Articular chondrocyte of knee joint (primary cell): ENCODE results near the gene PCDHGA5. TPM values are rescaled to one million over a fixed set of nuclear protein-coding genes. Genes with fewer than 3 reads are reported as not detected.

Source experiments
- total RNA-seq: library from RNA; depleted of rRNA; stranded (reverse); fragments of >200 nt; gene quantifications from 2 replicates; pipeline ENCODE4 v1.2.3, GENCODE V29; 2012

PCDHGA5 gene
- total RNA-seq, 1 donor: 6.5 TPM

GRCh38 chr5:141397756-141398551 lies 34.0 kb downstream of the PCDHGA5 start, which contains the start of gene PCDHGB5:
Gene PCDHGB5, plus strand, starts transcription at chr5:141397947. Its CDS starts 181 bp downstream, at chr5:141398128.

GRCh38 chr5:141402553-141403243 lies 38.7 kb downstream of the PCDHGA5 start, which contains the start of gene PCDHGA9:
Gene PCDHGA9, plus strand, starts transcription at chr5:141402778. Its CDS starts 175 bp downstream, at chr5:141402953.

GRCh38 chr5:141407790-141408505 lies 44.0 kb downstream of the PCDHGA5 start, which contains the start of gene PCDHGB6:
Gene PCDHGB6, plus strand, starts transcription at chr5:141408021. Its CDS starts 182 bp downstream, at chr5:141408203.

GRCh38 chr5:141412854-141413539 lies 49.0 kb downstream of the PCDHGA5 start, which contains the start of gene PCDHGA10:
Gene PCDHGA10, plus strand, starts transcription at chr5:141412987. Its CDS starts 189 bp downstream, at chr5:141413176.

Other genes starting within 250 kb of the PCDHGA5 start
- 1.8 and 2.1 TPM in 2 replicates for gene PCDHB4, start 242.3 kb upstream of the PCDHGA5 start, total RNA-seq
- gene PCDHB5, start 229.0 kb upstream of the PCDHGA5 start, total RNA-seq: 2.9 and 3.6 TPM in 2 replicates
- 0.65 and 0.97 TPM in 2 replicates for gene PCDHB6, start 214.1 kb upstream of the PCDHGA5 start, total RNA-seq
- gene PCDHB7, start 191.5 kb upstream of the PCDHGA5 start, total RNA-seq: 2.0 and 2.5 TPM in 2 replicates
- gene PCDHB8, start 186.4 kb upstream of the PCDHGA5 start, total RNA-seq: 0.52 and 1.1 TPM in 2 replicates
- 3.1 and 4.4 TPM in 2 replicates for gene PCDHB16, start 181.8 kb upstream of the PCDHGA5 start, total RNA-seq
- gene PCDHB9, start 177.0 kb upstream of the PCDHGA5 start, total RNA-seq: 0.91 and 2.3 TPM in 2 replicates
- 2.2 and 2.5 TPM in 2 replicates for gene PCDHB10, start 171.8 kb upstream of the PCDHGA5 start, total RNA-seq
- 1.4 and 1.7 TPM in 2 replicates for gene PCDHB11, start 164.5 kb upstream of the PCDHGA5 start, total RNA-seq
- 1.0 and 1.3 TPM in 2 replicates for gene PCDHB12, start 155.4 kb upstream of the PCDHGA5 start, total RNA-seq
- gene PCDHB13, start 150.2 kb upstream of the PCDHGA5 start, total RNA-seq: 2.7 and 4.0 TPM in 2 replicates
- 3.8 and 4.4 TPM in 2 replicates for gene PCDHB14, start 140.8 kb upstream of the PCDHGA5 start, total RNA-seq
- 1.7 and 1.9 TPM in 2 replicates for gene PCDHB15, start 118.8 kb upstream of the PCDHGA5 start, total RNA-seq
- gene SLC25A2, start 60.1 kb upstream of the PCDHGA5 start, total RNA-seq: 0.32 and 0.39 TPM in 2 replicates
- gene TAF7, start 43.4 kb upstream of the PCDHGA5 start, total RNA-seq: 61.7 and 84.2 TPM in 2 replicates
- gene PCDHGA1, start 33.6 kb upstream of the PCDHGA5 start, total RNA-seq: 1.4 and 1.9 TPM in 2 replicates
- gene PCDHGA2, start 25.4 kb upstream of the PCDHGA5 start, total RNA-seq: 4.7 and 4.9 TPM in 2 replicates
- gene PCDHGA3, start 20.3 kb upstream of the PCDHGA5 start, total RNA-seq: 3.7 and 6.2 TPM in 2 replicates
- gene PCDHGB1, start 14.1 kb upstream of the PCDHGA5 start, total RNA-seq: 4.1 and 6.1 TPM in 2 replicates
- 6.7 and 8.9 TPM in 2 replicates for gene PCDHGA4, start 9.1 kb upstream of the PCDHGA5 start, total RNA-seq
- 6.5 and 6.8 TPM in 2 replicates for gene PCDHGB2, start 4.2 kb upstream of the PCDHGA5 start, total RNA-seq
- 8.4 and 8.6 TPM in 2 replicates for gene PCDHGB3, start 6.1 kb downstream of the PCDHGA5 start, total RNA-seq
- gene PCDHGA6, start 9.7 kb downstream of the PCDHGA5 start, total RNA-seq: 7.8 and 10.4 TPM in 2 replicates
- gene PCDHGA7, start 18.6 kb downstream of the PCDHGA5 start, total RNA-seq: 9.0 and 10.6 TPM in 2 replicates
- gene PCDHGB4, start 23.5 kb downstream of the PCDHGA5 start, total RNA-seq: 24.4 and 26.2 TPM in 2 replicates
- gene PCDHGA8, start 28.5 kb downstream of the PCDHGA5 start, total RNA-seq: 5.6 and 5.7 TPM in 2 replicates
- 27.7 and 35.0 TPM in 2 replicates for gene PCDHGB5, start 33.8 kb downstream of the PCDHGA5 start, total RNA-seq
- 10.1 and 11.1 TPM in 2 replicates for gene PCDHGA9, start 38.6 kb downstream of the PCDHGA5 start, total RNA-seq
- gene PCDHGB6, start 43.9 kb downstream of the PCDHGA5 start, total RNA-seq: 7.9 and 9.5 TPM in 2 replicates
- gene PCDHGA10, start 48.8 kb downstream of the PCDHGA5 start, total RNA-seq: 15.3 and 17.9 TPM in 2 replicates
- gene PCDHGB7, start 53.5 kb downstream of the PCDHGA5 start, total RNA-seq: 25.6 and 26.2 TPM in 2 replicates
- gene PCDHGA11, start 56.9 kb downstream of the PCDHGA5 start, total RNA-seq: 20.1 and 24.1 TPM in 2 replicates
- gene PCDHGA12, start 66.3 kb downstream of the PCDHGA5 start, total RNA-seq: 25.1 and 30.2 TPM in 2 replicates
- gene PCDHGC3, start 111.8 kb downstream of the PCDHGA5 start, total RNA-seq: 122 and 161 TPM in 2 replicates
- 5.6 and 6.4 TPM in 2 replicates for gene PCDHGC4, start 120.9 kb downstream of the PCDHGA5 start, total RNA-seq
- gene PCDHGC5, start 124.9 kb downstream of the PCDHGA5 start, total RNA-seq: 4.7 and 8.1 TPM in 2 replicates